Measurements from ENCODE around the gene AGPAT4.

Gene AGPAT4

GRCh38 chr6:161151059-161151645, 122.7 kb downstream of the AGPAT4 start:
- no peak overlapping the region for H3K4me2 ChIP-seq (ENCODE audit: low read length)
- no peak overlapping the region for H3K4me3 ChIP-seq (ENCODE audit: low read length)
- H3K9me3 ChIP-seq (ENCODE audit: control insufficient read depth, insufficient read depth, low read length) = no peaks in the 10 kb centered on the region
- H4K20me1 ChIP-seq (ENCODE audit: control insufficient read depth, insufficient read depth, low read depth, low read length) = no peaks in the 10 kb centered on the region
- no peaks in the 10 kb centered on the region for H3K79me2 ChIP-seq (ENCODE audit: control insufficient read depth, low read length)
- H3K27ac ChIP-seq (ENCODE audit: low read depth, low read length) = no peak overlapping the region
- peaks cover 4% of the 10 kb centered on the region; the same call in 1 of the 2 replicates for H3K27me3 ChIP-seq (ENCODE audit: control insufficient read depth, low read length)
- H3K9me2 ChIP-seq (replicated peaks; ENCODE audit: control insufficient read depth, low read length) = no peaks in the 10 kb centered on the region
- no peaks in the 10 kb centered on the region for H3K36me3 ChIP-seq (ENCODE audit: control insufficient read depth, low read length)
- TF ChIP-seq EZH2phosphoT487 (IDR thresholded peaks at IDR 0.05; ENCODE audit: borderline replicate concordance, low read length) = no peak
- TF ChIP-seq CTCF (IDR thresholded peaks at IDR 0.05; ENCODE audit: low read depth, low read length, poor library complexity, severe bottlenecking) = no peak
- H3F3A ChIP-seq (ENCODE audit: control insufficient read depth, insufficient read depth) = no peaks in the 10 kb centered on the region
- no peaks in the 10 kb centered on the region for H3K4me1 ChIP-seq (ENCODE audit: control insufficient read depth, low read length)

GRCh38 chr6:161150566-161150965, 123.3 kb downstream of the AGPAT4 start:
- Histone ChIP-seq H3K9me2 (replicated peaks; ENCODE audit: control insufficient read depth, low read length) (no peaks in the 10 kb centered on the region), H3K36me3 (ENCODE audit: control insufficient read depth, low read length) (no peaks in the 10 kb centered on the region)
- TF ChIP-seq CTCF (IDR thresholded peaks at IDR 0.05; ENCODE audit: low read depth, low read length, poor library complexity, severe bottlenecking) (no peak), EZH2phosphoT487 (IDR thresholded peaks at IDR 0.05; ENCODE audit: borderline replicate concordance, low read length) (no peak)

GRCh38 chr6:161150136-161150535, 123.7 kb downstream of the AGPAT4 start:
- H3K4me3 ChIP-seq (ENCODE audit: low read length) = no peak overlapping the region
- H3K79me2 ChIP-seq (ENCODE audit: control insufficient read depth, low read length) = no peaks in the 10 kb centered on the region
- TF ChIP-seq EZH2phosphoT487 (IDR thresholded peaks at IDR 0.05; ENCODE audit: borderline replicate concordance, low read length) = no peak
- TF ChIP-seq CTCF (IDR thresholded peaks at IDR 0.05; ENCODE audit: low read depth, low read length, poor library complexity, severe bottlenecking) = no peak
- no peak overlapping the region for H3K4me2 ChIP-seq (ENCODE audit: low read length)
- H3K9me2 ChIP-seq (replicated peaks; ENCODE audit: control insufficient read depth, low read length) = no peaks in the 10 kb centered on the region
- peaks cover 4% of the 10 kb centered on the region; the same call in 1 of the 2 replicates for H3K27me3 ChIP-seq (ENCODE audit: control insufficient read depth, low read length)
- H3K9me3 ChIP-seq (ENCODE audit: control insufficient read depth, insufficient read depth, low read length) = no peaks in the 10 kb centered on the region
- H3K27ac ChIP-seq (ENCODE audit: low read depth, low read length) = no peak overlapping the region
- no peaks in the 10 kb centered on the region for H3K4me1 ChIP-seq (ENCODE audit: control insufficient read depth, low read length)
- no peaks in the 10 kb centered on the region for H3K36me3 ChIP-seq (ENCODE audit: control insufficient read depth, low read length)
- H3F3A ChIP-seq (ENCODE audit: control insufficient read depth, insufficient read depth) = no peaks in the 10 kb centered on the region
- no peaks in the 10 kb centered on the region for H4K20me1 ChIP-seq (ENCODE audit: control insufficient read depth, insufficient read depth, low read depth, low read length)

More at GRCh38 chr6:161150566-161150965, 123.3 kb downstream of the AGPAT4 start:
- H3K79me2 ChIP-seq (ENCODE audit: control insufficient read depth, low read length) = no peaks in the 10 kb centered on the region
- H3K9me3 ChIP-seq (ENCODE audit: control insufficient read depth, insufficient read depth, low read length) = no peaks in the 10 kb centered on the region
- peaks cover 4% of the 10 kb centered on the region; the same call in 1 of the 2 replicates for H3K27me3 ChIP-seq (ENCODE audit: control insufficient read depth, low read length)
- no peak overlapping the region for H3K4me2 ChIP-seq (ENCODE audit: low read length)
- H4K20me1 ChIP-seq (ENCODE audit: control insufficient read depth, insufficient read depth, low read depth, low read length) = no peaks in the 10 kb centered on the region
- H3K4me1 ChIP-seq (ENCODE audit: control insufficient read depth, low read length) = no peaks in the 10 kb centered on the region
- no peak overlapping the region for H3K27ac ChIP-seq (ENCODE audit: low read depth, low read length)
- H3F3A ChIP-seq (ENCODE audit: control insufficient read depth, insufficient read depth) = no peaks in the 10 kb centered on the region
- H3K4me3 ChIP-seq (ENCODE audit: low read length) = no peak overlapping the region

Data from DOHH2 (cell line).